Measurements from ENCODE around the gene ARV1.
"Not testable (repeated sequence)": the region's sequence is repeated elsewhere in the genome, so short reads cannot be mapped to it uniquely, and the experiment has no call there.

The ARV1 gene

DNA sequence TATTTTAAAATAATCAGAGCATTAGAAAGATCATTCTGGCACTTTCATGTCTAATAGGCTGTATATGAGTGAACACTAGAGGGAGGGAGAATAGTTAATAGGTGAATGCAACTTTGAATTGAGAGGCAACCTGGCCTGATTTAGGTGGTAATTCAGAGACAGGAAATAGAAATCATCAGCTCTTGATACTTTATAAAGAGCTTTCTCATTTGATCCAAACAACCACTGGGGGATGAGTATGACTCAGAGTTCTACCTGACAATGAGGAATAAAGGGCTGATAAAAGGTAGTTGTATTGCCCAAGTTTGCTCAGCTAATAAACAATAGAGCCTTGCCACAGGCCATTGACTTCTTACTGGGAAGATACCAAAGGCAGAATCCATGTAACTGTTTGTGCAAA is 66.4 kb downstream of the ARV1 start:
- DNase-seq (ENCODE audit: low spot score): no peak

DNA sequence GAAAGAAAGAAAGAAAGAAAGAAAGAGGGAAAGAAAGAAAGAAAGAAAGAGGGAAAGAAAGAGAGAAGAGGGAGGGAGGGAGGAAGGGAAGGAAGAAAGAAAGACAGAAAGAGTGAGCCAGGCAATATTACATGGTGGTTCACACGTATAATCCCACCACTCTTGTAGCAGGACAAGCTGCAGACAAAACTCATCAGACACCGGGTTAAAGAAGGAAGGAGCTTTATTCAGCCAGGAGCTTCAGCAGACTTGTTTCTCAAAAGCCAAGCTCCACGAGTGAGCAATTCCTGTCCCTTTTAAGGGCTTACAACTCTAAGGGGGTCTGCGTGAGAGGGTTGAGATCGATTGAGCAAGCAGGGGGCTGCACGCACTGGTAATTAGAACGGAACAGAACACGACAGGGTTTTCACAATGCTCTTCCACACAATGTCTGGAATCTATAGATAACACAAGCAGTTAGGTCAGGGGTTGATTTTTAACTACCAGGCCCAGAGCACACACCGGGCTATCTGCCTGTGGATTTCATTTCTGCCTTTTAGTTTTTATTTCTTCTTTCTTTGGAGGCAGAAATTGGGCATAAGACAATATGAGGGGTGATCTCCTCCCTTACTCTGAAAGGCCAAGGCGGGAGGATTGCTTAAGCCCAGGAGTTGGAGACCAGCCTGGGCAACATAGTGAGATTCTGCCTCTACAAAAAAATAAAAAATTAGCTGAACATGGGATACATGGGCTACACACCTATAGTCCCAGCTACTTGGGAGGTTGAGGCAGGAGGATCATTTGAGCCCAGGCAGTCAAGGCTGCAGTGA is 67.2 kb downstream of the ARV1 start:
- DNase-seq (ENCODE audit: low spot score): not testable (repeated sequence)

DNA sequence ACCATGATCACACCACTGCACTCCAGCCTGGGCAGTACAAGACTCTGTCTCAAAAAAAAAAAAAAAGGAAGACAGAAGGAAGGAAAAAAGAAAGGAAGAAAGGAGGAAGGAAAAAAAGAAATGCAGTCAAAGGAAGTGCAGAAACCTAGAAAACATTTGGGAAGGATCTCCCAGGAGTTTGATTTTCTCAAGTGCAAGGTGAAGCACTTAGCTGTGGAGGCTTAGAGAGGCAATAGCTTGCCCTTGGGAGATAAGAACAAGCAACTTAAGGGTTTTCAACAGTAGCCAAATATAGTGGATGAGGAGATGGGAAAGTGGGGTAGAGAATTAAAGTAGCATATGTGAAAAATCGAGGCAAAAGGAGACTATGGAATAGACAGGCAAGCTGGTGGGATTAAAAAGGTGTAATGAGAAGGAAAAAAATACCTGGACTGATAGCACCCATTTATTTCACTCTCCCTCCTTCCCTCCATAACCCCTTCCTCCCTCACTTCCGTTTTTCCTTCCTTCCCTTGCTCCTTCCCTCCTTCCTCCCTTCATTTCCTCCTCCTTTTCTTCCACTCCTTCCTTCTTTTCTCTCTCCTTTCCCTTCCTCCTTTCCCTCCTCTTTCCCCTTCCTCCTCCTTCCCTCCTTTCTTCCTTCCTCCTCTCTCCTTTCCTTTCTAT is 68.0 kb downstream of the ARV1 start:
- DNase-seq (ENCODE audit: low spot score): no peak

DNA sequence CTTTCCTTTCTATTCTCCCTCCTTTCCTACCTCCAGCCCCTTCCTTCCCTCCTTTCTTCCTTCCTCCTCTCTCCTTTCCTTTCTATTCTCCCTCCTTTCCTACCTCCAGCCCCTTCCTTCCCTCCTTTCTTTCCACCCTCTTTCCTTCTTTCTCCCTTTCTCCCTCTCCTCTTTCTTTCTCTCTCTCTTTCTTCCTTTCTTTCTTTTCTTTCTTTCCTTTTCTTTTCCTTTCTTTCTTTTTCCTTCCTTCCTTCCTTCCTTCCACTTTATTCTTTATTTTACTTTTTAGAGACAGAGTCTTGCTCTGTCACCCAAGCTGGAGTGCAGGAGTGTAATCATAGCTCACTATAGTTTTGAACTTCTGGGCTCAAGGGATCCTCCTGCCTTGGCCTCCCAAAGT is 68.6 kb downstream of the ARV1 start:
- not testable (repeated sequence) for DNase-seq (ENCODE audit: low spot score)

DNA sequence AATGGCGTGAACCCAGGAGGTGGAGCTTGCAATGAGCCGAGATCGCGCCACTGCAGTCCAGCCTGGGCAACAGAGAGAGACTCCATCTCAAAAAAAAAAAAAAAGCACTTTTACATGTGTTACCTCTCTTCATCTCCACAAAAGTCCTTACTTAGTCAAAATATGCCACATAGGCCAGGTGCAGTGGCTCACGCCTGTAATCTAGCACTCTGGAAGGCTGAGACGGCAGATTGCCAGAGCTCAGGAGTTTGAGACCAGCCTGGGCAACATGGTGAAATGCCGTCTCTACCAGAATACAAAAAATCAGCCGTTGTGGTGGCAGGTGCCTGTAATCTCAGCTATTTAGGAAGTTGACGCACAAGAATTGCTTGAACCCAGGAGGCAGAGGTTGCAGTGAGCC is 69.5 kb downstream of the ARV1 start:
- not testable (repeated sequence) for DNase-seq (ENCODE audit: low spot score)

DNA sequence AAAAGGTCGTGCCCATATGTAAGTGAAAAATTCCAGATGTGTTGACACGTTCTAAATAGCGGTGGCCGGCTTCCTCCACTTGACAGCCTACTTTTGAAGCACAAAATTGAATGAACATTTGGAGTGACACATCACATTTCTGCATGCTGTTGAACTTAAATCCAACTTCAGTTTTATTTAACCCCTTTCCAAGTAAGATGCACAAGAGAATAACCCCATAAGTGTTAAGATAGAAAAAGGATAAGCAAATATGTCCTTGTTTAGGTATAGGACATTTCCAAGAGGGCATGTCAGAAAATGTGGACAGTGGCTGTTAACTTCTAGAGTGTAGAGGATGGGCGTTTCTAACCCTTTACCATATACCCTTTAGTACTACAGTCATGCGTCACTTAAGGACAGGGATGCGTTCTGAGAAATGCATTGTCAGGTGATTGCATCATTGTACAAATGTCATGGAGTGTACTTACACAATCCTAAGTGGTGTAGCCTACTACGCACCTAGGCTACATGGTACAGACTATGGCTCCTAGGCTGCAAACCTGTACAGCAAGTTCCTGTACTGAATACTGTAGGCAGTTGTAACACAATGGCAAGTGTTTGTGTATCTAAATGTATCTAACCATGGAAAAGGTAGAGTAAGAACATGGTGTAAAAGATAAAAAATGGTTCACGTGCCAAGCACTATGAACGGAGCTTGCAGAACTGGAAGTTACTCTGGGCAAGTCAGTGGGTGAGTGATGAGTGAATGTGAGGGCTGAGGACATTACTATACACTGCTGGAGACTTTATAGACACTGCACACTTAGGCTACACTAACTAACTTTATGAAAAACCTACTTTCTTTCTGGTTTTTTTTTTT is 70.5 kb downstream of the ARV1 start:
- no peak for DNase-seq (ENCODE audit: low spot score)

Data from left forelimb (tissue), 1 donor.